Right lung (tissue), 5 donors: Measurements from ENCODE around the gene C1QL3. TPM values are rescaled to one million over a fixed set of nuclear protein-coding genes. Genes with fewer than 3 reads are reported as not detected.

ENCODE experiments used
- DNase-seq, 2 donors: peaks; one replicate each; pipeline ENCODE4 v3.0.0-alpha.2; 2013
- polyA plus RNA-seq, 5 donors: library from polyadenylated mRNA; unstranded; fragments of 120-200 nt; gene quantifications; one replicate each; pipeline versions ENCODE4 v1.2.1 to v1.2.3, GENCODE V29; 2013; ENCODE audit warnings: inconsistent platforms in 1 of 5, low replicate concordance in 1 of 5; ENCODE audit not compliant: insufficient read length in 5 of 5, insufficient read depth in 1 of 5

C1QL3 gene
- polyA plus RNA-seq, 5 donors, result 0.14 to 1.5 (median 0.64) TPM

- DNase-seq, result no peak
These were observed 23.8 kb downstream of the C1QL3 start for GRCh38 chr10:16497911-16498310.

GRCh38 chr10:16493884-16494536, 27.7 kb downstream of the C1QL3 start:
- no peak for DNase-seq

- no peak for DNase-seq
These were observed 29.7 kb downstream of the C1QL3 start for GRCh38 chr10:16491933-16492332.

GRCh38 chr10:16490511-16490910, 31.2 kb downstream of the C1QL3 start:
- no peak for DNase-seq

- DNase-seq, result no peak
These were observed 38.3 kb downstream of the C1QL3 start for GRCh38 chr10:16483241-16483917.

GRCh38 chr10:16481052-16481728, 40.5 kb downstream of the C1QL3 start:
- no peak for DNase-seq

- no peak for DNase-seq
These were observed 42.9 kb downstream of the C1QL3 start for GRCh38 chr10:16478801-16479200.

GRCh38 chr10:16477757-16478156, 43.9 kb downstream of the C1QL3 start:
- DNase-seq, result no peak

- DNase-seq, result no peak
These were observed 48.9 kb downstream of the C1QL3 start for GRCh38 chr10:16472828-16473227.

- no peak for DNase-seq
These were observed 50.9 kb downstream of the C1QL3 start for GRCh38 chr10:16470747-16471146.

- DNase-seq, result no peak
These were observed 55.7 kb downstream of the C1QL3 start for GRCh38 chr10:16466001-16466400.

Other genes starting within 250 kb of the C1QL3 start
- 10 to 100 TPM in 4 of 5 donors, 1 to 10 TPM in 1; 7.6 to 12.5 (median 11.5) TPM for gene PTER, start 84.9 kb downstream of the C1QL3 start, polyA plus RNA-seq